Sigmoid colon (tissue), 7 donors: Measurements from ENCODE around the gene SREBF2. TPM values are rescaled to one million over a fixed set of nuclear protein-coding genes. Genes with fewer than 3 reads are reported as not detected.
A peak's percentile ranks its signal among the peaks of the same experiment; 100 is the strongest.

Experiments
- DNase-seq: peaks from one replicate; pipeline ENCODE4 v3.0.0-alpha.2; 2019
- H3K27ac ChIP-seq, 4 donors: fragments of 200-600 bp; sonication (generic); one replicate each; pipeline ENCODE4 v1.5.1; 2016 to 2019; ENCODE audit warnings: mild to moderate bottlenecking in 1 of 4
- H3K27me3 ChIP-seq, 3 donors: fragments of 200-600 bp; sonication (generic); one replicate each; pipeline ENCODE4 v1.5.1; 2019; ENCODE audit warnings: mild to moderate bottlenecking in 1 of 3
- H3K36me3 ChIP-seq, 4 donors: fragments of 200-600 bp; sonication (generic); one replicate each; pipeline ENCODE4 v1.5.1; 2016 to 2019
- H3K4me1 ChIP-seq, 4 donors: fragments of 200-600 bp; sonication (generic); one replicate each; pipeline ENCODE4 v1.5.1; 2017 to 2019
- H3K4me3 ChIP-seq, 4 donors: fragments of 200-600 bp; sonication (generic); one replicate each; pipeline ENCODE4 v1.5.1; 2017 to 2019; ENCODE audit warnings: mild to moderate bottlenecking in 2 of 4, moderate library complexity in 1 of 4
- H3K9me3 ChIP-seq, 4 donors: fragments of 200-600 bp in 3 of 4; sonication (generic) in 3 of 4; one replicate each; pipeline versions ENCODE4 v1.5.1 to v1.6.1; 2013 to 2019
- EP300 ChIP-seq, 4 donors: sonication (generic); formaldehyde crosslinking; IDR thresholded peaks; one replicate each; pipeline ENCODE4 v1.6.1; 2017; ENCODE audit warnings: antibody characterized with exemption in 4 of 4
- POLR2A ChIP-seq, 2 donors: fragments of 450-650 bp; IDR thresholded peaks; one replicate each; pipeline ENCODE4 v1.6.1; 2016; ENCODE audit warnings: antibody characterized with exemption in 2 of 2, mild to moderate bottlenecking in 2 of 2, moderate library complexity in 2 of 2
- POLR2AphosphoS5 ChIP-seq, 4 donors: sonication (generic); formaldehyde crosslinking; IDR thresholded peaks; one replicate each; pipeline ENCODE4 v1.6.1; 2017; ENCODE audit warnings: antibody characterized with exemption in 4 of 4
- WGBS, 2 donors: extraction: QIAGEN DNeasy Blood & Tissue Kit; methylation state at CpG; one replicate each; pipeline ENCODE4 v1.1.7; 2013; 5-methylcytosine and 5-hydroxymethylcytosine counted together
- intact Hi-C: fragments of 100-400 bp; cut with DNase I; formaldehyde crosslinking; loops from one replicate; pipeline ENCODE4 v1.15.1; 2023
- polyA plus RNA-seq, 3 donors: library from polyadenylated mRNA; stranded (reverse); fragments of 200-250 nt; gene quantifications; one replicate each; pipeline ENCODE4 v1.2.3, GENCODE V29; 2013
- total RNA-seq, 4 donors: library from RNA; depleted of rRNA; stranded (reverse); fragments of >200 nt; gene quantifications; one replicate each; pipeline ENCODE4 v1.1.0, GENCODE V29; 2016
- TF ChIP-seq, protein P1 (sequence below), 4 experiments: fragments of 450-650 bp in 3 of 4; fragments of 200-600 bp in 1 of 4; IDR thresholded peaks; one replicate each; pipeline ENCODE4 v1.5.1; 2016 to 2019; ENCODE audit warnings: antibody characterized with exemption in 4 of 4, mild to moderate bottlenecking in 3 of 4, moderate library complexity in 2 of 4
- donor health status: healthy with polysubstance abuse.
- donor health status: Bipolar disorder and iron deficiency.
- donor health status: healthy.

SREBF2 gene
- total and polyA plus RNA-seq, 7 donors: 13.8 to 132 (median 25.3) TPM

DNA sequence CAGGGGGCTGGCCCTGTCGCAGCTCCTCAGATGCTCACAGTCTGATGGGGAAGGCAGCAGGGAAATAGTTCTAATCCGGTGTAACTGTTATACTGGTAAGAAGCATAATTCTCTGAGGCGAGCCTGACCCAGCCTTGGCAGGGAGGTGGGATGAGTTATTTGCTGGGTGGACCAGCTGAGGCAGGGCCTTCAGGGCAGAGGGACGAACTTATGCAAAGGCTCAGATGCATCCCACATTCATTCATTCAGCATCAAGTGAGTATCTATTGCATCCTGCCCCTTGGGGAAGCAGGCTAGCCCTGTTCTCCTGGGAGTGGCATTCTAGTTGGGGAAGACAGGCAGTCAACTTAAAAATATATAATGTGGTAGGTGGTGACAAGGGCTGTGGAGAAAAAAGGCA is 13.6 kb upstream of the SREBF2 start:
- Histone ChIP-seq H3K4me3 (no peak overlapping the region), H3K27ac (no peak overlapping the region), H3K27me3 (no peaks in the 10 kb centered on the region), H3K36me3 (peaks cover 0 to 5% (median 0%) of the 10 kb centered on the region in 4 donors), H3K9me3 (no peaks in the 10 kb centered on the region), H3K4me1 (no peaks in the 10 kb centered on the region)
- intact Hi-C loops: no loop called here
- DNase-seq: no peak
- 96 to 97% methylated on average over 4 of the region's 4 CpGs for WGBS, 2 donors
- TF ChIP-seq, protein P1, sequence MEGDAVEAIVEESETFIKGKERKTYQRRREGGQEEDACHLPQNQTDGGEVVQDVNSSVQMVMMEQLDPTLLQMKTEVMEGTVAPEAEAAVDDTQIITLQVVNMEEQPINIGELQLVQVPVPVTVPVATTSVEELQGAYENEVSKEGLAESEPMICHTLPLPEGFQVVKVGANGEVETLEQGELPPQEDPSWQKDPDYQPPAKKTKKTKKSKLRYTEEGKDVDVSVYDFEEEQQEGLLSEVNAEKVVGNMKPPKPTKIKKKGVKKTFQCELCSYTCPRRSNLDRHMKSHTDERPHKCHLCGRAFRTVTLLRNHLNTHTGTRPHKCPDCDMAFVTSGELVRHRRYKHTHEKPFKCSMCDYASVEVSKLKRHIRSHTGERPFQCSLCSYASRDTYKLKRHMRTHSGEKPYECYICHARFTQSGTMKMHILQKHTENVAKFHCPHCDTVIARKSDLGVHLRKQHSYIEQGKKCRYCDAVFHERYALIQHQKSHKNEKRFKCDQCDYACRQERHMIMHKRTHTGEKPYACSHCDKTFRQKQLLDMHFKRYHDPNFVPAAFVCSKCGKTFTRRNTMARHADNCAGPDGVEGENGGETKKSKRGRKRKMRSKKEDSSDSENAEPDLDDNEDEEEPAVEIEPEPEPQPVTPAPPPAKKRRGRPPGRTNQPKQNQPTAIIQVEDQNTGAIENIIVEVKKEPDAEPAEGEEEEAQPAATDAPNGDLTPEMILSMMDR (IDR thresholded peaks at IDR 0.05): no peak

DNA sequence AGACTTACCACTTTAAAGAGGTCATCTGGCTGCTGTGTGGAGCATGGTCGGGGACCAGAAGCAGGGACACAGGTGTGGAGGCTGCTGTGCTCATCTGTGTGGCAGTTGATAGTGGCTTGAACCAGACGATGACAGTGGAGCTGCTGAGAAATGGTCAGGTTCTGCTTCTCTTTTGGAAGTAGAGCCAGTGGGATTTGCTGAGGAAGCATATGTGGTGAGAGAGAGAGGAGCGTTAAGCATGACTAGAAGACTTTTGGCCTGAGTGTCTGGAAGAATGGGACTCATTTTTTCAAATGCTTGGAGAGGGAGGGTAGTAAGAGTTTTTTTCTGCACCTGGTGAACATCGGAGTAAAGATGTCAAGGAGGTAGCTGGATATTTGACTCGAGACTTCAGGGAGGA is 12.5 kb upstream of the SREBF2 start:
- TF ChIP-seq POLR2A (IDR thresholded peaks at IDR 0.05): no peak
- no peak for TF ChIP-seq EP300 (IDR thresholded peaks at IDR 0.05)
- TF ChIP-seq, protein P1 (IDR thresholded peaks at IDR 0.05): no peak
- TF ChIP-seq POLR2AphosphoS5 (IDR thresholded peaks at IDR 0.05): no peak
- whole genome bisulfite sequencing, 2 donors: 86 to 92% methylated on average over 5 of the region's 5 CpGs
- Histone ChIP-seq H3K36me3 (no peaks in the 10 kb centered on the region), H3K9me3 (no peaks in the 10 kb centered on the region), H3K4me1 (no peaks in the 10 kb centered on the region), H3K4me3 (no peak overlapping the region), H3K27me3 (no peaks in the 10 kb centered on the region), H3K27ac (no peak overlapping the region)
- intact Hi-C loops: no loop called here
- DNase-seq: no peak

DNA sequence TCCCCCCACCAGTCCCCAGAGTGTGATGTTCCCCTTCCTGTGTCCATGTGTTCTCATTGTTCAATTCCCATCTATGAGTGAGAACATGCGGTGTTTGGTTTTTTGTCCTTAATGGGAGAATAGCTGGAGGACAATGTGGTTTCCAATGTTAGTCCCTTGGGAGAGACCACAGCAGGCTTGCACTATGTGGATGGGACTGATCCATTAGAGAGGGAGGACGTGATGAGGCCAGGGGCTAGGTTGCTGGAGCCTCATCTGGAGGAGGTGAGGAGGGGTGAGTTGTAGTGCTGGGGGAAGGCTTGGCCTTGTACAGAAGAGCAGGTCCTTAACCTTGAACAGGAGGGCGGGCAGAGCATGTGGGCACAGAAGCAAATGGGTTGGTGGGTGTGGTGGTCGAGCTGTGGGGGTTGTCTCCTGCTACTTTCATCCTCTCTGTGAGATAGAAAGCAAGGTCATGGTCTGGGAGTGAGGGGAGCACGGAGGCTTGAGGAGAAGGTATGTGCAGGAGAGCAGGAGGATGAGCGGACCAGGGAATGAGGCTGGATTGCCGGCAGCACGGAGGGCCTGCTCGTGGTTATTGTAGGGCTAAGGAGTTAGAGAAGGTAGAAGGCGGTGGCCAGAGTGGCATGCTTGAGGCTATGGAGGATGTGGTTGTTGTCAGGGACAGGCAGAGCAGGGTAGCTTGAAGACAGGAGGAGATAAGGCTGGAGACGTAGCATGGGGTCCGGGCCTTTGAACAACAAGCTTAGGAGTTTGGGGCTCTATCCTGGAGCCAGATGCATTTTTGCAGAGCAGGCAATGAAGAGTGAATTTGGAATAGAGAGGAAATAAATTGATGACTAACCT is 11.2 kb upstream of the SREBF2 start:
- Histone ChIP-seq H3K36me3 (no peaks in the 10 kb centered on the region), H3K4me3 (no peak overlapping the region), H3K27ac (no peak overlapping the region), H3K9me3 (no peaks in the 10 kb centered on the region), H3K4me1 (peaks cover 0 to 8% (median 0%) of the 10 kb centered on the region in 4 donors), H3K27me3 (no peaks in the 10 kb centered on the region)
- WGBS, 2 donors: 89 to 92% methylated on average over 12 of the region's 12 CpGs
- TF ChIP-seq POLR2A (IDR thresholded peaks at IDR 0.05) (no peak), POLR2AphosphoS5 (IDR thresholded peaks at IDR 0.05) (no peak), EP300 (IDR thresholded peaks at IDR 0.05) (no peak)
- TF ChIP-seq, protein P1 (IDR thresholded peaks at IDR 0.05): no peak
- intact Hi-C loops: loop anchor here (2.0 kb wide), 1 partner anchor 119 kb away; no protein-coding TSS in a partner anchor
- DNase-seq: no peak

DNA sequence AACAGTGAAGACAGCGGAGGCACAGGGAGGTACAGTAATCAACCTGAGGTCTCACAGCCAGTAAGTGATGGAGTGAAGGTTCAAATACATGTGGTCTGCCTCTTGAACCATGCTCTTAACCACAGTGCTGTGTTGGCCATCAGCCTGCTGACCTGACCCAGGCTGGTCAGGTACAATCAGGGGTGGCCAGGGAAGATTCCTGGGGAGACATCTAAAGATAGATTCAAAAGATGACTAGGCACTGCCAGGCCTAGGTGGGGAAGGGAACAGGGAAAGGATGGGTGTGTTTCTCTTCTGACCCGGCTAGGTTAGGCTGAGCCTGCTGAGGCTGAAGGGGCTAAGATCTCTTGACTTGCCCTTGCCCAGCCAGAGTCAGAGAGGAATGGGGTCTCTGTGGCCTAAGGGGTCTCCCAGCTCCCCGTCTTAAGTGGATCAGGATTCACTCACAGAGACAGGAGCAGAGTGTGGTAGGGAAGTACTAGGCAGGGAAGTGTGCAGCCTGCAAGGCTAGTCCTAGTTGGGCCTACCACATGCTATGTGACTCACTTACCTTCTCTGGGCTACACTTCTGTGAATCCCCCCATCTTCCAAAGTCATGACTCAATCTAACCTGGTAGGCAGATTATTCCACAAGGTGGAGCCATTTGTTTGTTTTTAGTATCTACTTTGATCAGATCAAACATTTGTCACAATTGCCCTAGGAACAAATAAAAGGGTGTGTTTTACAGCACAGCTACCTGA is 10.4 kb upstream of the SREBF2 start:
- Histone ChIP-seq H3K9me3 (no peaks in the 10 kb centered on the region), H3K27me3 (no peaks in the 10 kb centered on the region), H3K36me3 (no peaks in the 10 kb centered on the region), H3K27ac (no peak overlapping the region), H3K4me3 (no peak overlapping the region), H3K4me1 (peaks cover 0 to 8% (median 0%) of the 10 kb centered on the region in 4 donors)
- TF ChIP-seq POLR2A (IDR thresholded peaks at IDR 0.05): no peak
- TF ChIP-seq, protein P1 (IDR thresholded peaks at IDR 0.05): peak in 2 of 4 experiments; percentile 39 to 62
- intact Hi-C loops: loop anchor here (2.0 kb wide), 1 partner anchor 118 kb away; no protein-coding TSS in a partner anchor
- 65 to 88% methylated on average over 3 of the region's 3 CpGs for WGBS, 2 donors
- no peak for DNase-seq
